Chondrocyte (in vitro differentiated cells): ENCODE results near the gene LTBP3. TPM values are rescaled to one million over a fixed set of nuclear protein-coding genes. Genes with fewer than 3 reads are reported as not detected.

ENCODE experiments used
- DNase-seq: peaks from one replicate; pipeline ENCODE4 v3.0.0; 2021; ENCODE audit warnings: mixed read lengths, low spot score
- H3K27ac Mint-ChIP-seq: one replicate; pipeline ENCODE4 v1.8.0; 2021; ENCODE audit warnings: mild to moderate bottlenecking, moderate library complexity, mixed read lengths; ENCODE audit not compliant: unreplicated experiment
- H3K27me3 Mint-ChIP-seq: 2 replicates; pipeline ENCODE4 v1.8.0; 2021; ENCODE audit warnings: low read depth, mixed read lengths
- H3K36me3 Mint-ChIP-seq: 2 replicates; pipeline ENCODE4 v1.8.0; 2021; ENCODE audit warnings: low read depth, mixed read lengths
- H3K4me1 Mint-ChIP-seq: 2 replicates; pipeline ENCODE4 v1.8.0; 2021; ENCODE audit warnings: low read depth, mild to moderate bottlenecking, mixed read lengths
- H3K4me3 Mint-ChIP-seq: one replicate; pipeline ENCODE4 v1.8.0; 2021; ENCODE audit warnings: mild to moderate bottlenecking, moderate library complexity, mixed read lengths; ENCODE audit not compliant: unreplicated experiment
- H3K9me3 Mint-ChIP-seq: 2 replicates; pipeline ENCODE4 v1.8.0; 2021; ENCODE audit warnings: low read depth, mixed read lengths
- total RNA-seq: library from RNA; stranded (reverse); gene quantifications from 3 replicates; pipeline ENCODE4 v1.2.1, GENCODE V29; 2021
- TF ChIP-seq, protein P1 (sequence below): fragments of 200-600 bp; sonication (generic); IDR thresholded peaks from 2 replicates; pipeline ENCODE4 v1.5.0; 2021; ENCODE audit warnings: antibody characterized with exemption, mild to moderate bottlenecking, moderate library complexity

LTBP3 gene
- total RNA-seq, 1 donor from 2014 or later, result 271 TPM

DNA sequence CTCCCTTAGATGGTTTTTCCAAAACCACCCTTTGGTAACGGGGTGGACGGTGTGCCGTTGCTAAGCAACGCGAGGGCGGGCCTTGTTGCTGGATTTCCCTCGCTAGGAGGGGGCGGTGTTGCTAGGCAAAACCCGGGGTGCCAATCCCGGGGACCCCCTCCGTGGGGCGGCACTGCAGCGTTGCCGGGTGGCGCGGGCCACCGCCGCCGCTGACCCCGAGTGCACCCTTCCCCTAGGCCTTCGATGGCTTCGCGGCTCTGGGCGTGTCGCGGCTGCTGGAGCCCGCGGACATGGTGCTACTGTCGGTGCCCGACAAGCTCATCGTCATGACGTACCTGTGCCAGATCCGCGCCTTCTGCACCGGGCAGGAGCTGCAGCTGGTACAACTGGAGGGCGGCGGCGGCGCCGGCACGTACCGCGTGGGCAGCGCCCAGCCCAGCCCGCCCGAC lies 26.6 kb upstream of the LTBP3 start:
- no peaks in the 10 kb centered on the region for H3K9me3 Mint-ChIP-seq
- H3K27ac Mint-ChIP-seq, result no peak overlapping the region
- H3K4me3 Mint-ChIP-seq, result no peak overlapping the region
- peaks cover 26% of the 10 kb centered on the region for H3K4me1 Mint-ChIP-seq
- TF ChIP-seq, protein P1, sequence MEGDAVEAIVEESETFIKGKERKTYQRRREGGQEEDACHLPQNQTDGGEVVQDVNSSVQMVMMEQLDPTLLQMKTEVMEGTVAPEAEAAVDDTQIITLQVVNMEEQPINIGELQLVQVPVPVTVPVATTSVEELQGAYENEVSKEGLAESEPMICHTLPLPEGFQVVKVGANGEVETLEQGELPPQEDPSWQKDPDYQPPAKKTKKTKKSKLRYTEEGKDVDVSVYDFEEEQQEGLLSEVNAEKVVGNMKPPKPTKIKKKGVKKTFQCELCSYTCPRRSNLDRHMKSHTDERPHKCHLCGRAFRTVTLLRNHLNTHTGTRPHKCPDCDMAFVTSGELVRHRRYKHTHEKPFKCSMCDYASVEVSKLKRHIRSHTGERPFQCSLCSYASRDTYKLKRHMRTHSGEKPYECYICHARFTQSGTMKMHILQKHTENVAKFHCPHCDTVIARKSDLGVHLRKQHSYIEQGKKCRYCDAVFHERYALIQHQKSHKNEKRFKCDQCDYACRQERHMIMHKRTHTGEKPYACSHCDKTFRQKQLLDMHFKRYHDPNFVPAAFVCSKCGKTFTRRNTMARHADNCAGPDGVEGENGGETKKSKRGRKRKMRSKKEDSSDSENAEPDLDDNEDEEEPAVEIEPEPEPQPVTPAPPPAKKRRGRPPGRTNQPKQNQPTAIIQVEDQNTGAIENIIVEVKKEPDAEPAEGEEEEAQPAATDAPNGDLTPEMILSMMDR, result no peak
- no peaks in the 10 kb centered on the region for H3K27me3 Mint-ChIP-seq
- H3K36me3 Mint-ChIP-seq, result peaks cover 15% of the 10 kb centered on the region
- no peak for DNase-seq

- H3K36me3 Mint-ChIP-seq, result peaks cover 16% of the 10 kb centered on the region
- H3K9me3 Mint-ChIP-seq, result no peaks in the 10 kb centered on the region
- no peaks in the 10 kb centered on the region for H3K27me3 Mint-ChIP-seq
- TF ChIP-seq, protein P1, result no peak
- no peak overlapping the region for H3K4me3 Mint-ChIP-seq
- no peak for DNase-seq
- H3K27ac Mint-ChIP-seq, result no peak overlapping the region
- H3K4me1 Mint-ChIP-seq, result peaks cover 26% of the 10 kb centered on the region
These were observed 25.9 kb upstream of the LTBP3 start for GRCh38 chr11:65584106-65584505.

DNA sequence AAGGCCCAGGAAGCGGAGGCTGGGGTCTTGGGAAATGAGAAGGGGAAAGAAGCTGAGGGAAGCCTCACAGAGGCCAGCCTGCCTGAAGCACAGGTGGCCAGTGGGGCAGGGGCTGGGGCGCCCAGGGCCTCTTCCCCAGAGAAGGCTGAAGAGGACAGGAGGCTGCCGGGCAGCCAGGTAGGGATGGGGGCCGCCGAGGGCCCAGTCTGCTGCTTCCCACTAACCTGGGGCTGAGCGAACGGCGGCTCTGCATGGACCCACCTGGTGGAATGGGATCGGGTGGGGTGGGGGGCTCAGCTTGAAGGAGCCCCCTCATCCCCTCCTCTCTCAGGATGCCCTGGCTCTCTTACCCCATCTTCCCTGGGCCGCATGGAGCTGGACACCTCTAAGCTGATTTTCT lies 25.4 kb upstream of the LTBP3 start:
- Mint-ChIP-seq H3K36me3 (peaks cover 16% of the 10 kb centered on the region), H3K9me3 (no peaks in the 10 kb centered on the region), H3K4me1 (peaks cover 27% of the 10 kb centered on the region), H3K4me3 (no peak overlapping the region), H3K27me3 (no peaks in the 10 kb centered on the region), H3K27ac (no peak overlapping the region)
- DNase-seq, result no peak
- TF ChIP-seq, protein P1, result no peak

GRCh38 chr11:65581928-65582327 lies 23.8 kb upstream of the LTBP3 start:
- Mint-ChIP-seq H3K27ac (no peak overlapping the region), H3K4me3 (no peak overlapping the region), H3K27me3 (no peaks in the 10 kb centered on the region), H3K9me3 (no peaks in the 10 kb centered on the region), H3K36me3 (peaks cover 16% of the 10 kb centered on the region), H3K4me1 (peaks cover 26% of the 10 kb centered on the region)
- DNase-seq, result no peak
- TF ChIP-seq, protein P1, result no peak

- no peaks in the 10 kb centered on the region for H3K27me3 Mint-ChIP-seq
- TF ChIP-seq, protein P1, result no peak
- no peaks in the 10 kb centered on the region for H3K9me3 Mint-ChIP-seq
- no peak for DNase-seq
- H3K4me1 Mint-ChIP-seq, result peaks cover 24% of the 10 kb centered on the region
- no peak overlapping the region for H3K27ac Mint-ChIP-seq
- no peak overlapping the region for H3K4me3 Mint-ChIP-seq
- peaks cover 14% of the 10 kb centered on the region for H3K36me3 Mint-ChIP-seq
These were observed 22.6 kb upstream of the LTBP3 start for GRCh38 chr11:65580756-65581155.
